HG02938 (cell line): ENCODE data around the gene CD8B.

ENCODE experiments used
- ATAC-seq: cut with Tn5 transposase; IDR thresholded peaks from one replicate; pipeline ENCODE4 v1.9.1; 2021; ENCODE audit warnings: mild to moderate bottlenecking, moderate library complexity; ENCODE audit not compliant: unreplicated experiment

The CD8B gene

GRCh38 chr2:86775338-86775737 lies 86.3 kb downstream of the CD8B start:
- no peak for ATAC-seq

DNA sequence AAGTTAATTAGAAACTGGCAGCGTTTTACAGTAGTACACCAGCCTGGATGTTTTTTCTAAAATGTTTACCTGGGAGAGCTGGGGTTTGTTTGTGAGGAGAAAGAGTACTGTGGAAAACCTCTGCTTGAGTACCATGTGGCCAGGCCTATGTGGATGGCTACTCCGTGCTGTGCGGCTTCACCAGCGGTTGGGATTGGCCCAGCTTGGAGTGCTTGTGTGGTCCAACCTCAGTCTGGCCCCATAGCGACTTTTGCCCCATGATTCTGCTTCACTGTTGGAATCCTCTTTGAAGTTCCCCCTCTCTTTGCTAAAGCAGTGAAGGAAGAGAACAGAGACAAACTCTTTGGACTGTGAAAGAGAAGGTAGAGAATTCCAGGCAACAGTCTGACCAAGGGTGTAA lies 86.8 kb downstream of the CD8B start:
- no peak for ATAC-seq

GRCh38 chr2:86772611-86773010 lies 89.1 kb downstream of the CD8B start:
- ATAC-seq = no peak

DNA sequence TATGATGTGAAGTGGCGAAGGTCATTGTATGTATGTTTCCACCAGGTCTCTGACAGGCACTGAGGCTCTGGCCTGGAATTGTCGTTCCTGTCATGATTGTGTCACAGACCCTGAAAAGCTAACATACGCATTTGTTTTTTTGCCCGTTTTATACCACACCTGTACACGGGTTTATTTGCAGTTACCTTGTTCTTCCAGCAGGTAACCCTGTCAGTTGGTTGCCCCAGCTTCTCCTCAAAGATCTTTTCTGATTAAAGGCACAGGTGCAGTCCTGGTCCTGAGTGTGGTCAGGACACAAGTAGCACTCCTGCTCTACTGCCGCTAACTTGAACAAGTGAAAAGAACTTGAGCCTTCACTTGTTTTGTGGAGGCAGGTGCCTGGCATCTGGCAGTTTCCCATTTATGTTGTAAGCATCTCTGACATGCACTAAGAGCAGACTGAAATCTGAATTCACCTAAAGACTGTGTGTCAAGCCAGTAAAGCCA lies 90.8 kb downstream of the CD8B start:
- no peak for ATAC-seq

DNA sequence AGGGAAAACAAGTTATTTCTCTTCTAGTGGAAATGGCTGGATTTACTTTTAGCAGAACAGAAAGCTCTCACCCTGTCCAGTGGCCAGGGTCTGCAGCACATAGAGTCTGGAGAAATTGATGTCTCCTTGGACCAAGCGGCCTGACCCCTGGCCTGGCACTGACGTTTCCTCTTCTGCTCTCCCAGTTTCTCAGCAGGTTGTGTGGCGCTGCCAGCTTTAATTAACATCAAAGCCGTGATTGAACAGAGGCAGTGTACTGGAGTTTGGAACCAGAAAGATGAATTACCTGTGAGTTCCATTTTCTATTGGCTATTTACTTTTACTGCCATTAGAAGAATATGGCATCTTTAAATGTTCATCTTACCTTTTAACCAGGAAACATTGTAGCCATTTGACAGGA lies 91.8 kb downstream of the CD8B start:
- ATAC-seq = no peak

GRCh38 chr2:86768189-86768949 lies 93.3 kb downstream of the CD8B start:
- no peak for ATAC-seq
